ENCODE measurements around the gene TFDP1. TPM values are rescaled to one million over a fixed set of nuclear protein-coding genes. Genes with fewer than 3 reads are reported as not detected.
A peak's percentile ranks its signal among the peaks of the same experiment; 100 is the strongest.
"Not testable (repeated sequence)": the region's sequence is repeated elsewhere in the genome, so short reads cannot be mapped to it uniquely, and the experiment has no call there.

Gene TFDP1
- polyA plus RNA-seq, 3 donors = 30.3 to 54.0 (median 37.6) TPM

- H3K4me1 ChIP-seq (ENCODE audit: control insufficient read depth in 1 of 2, insufficient read depth in 2 of 2, low read length in 2 of 2) = peaks cover 11 to 12% of the 10 kb centered on the region in 2 donors
- H3K4me3 Mint-ChIP-seq; H3K9ac ChIP-seq (ENCODE audit: insufficient read depth, low read length, poor library complexity, severe bottlenecking); H3K9me3 Mint-ChIP-seq; H3K27me3 ChIP-seq (ENCODE audit: control insufficient read depth in 2 of 2, insufficient read depth in 2 of 2, low read length in 2 of 2); DNase-seq; H3K4me3 ChIP-seq (replicated peaks in 1 of 3; ENCODE audit: low read depth in 2 of 3, low read length in 3 of 3); H3K4me2 ChIP-seq (replicated peaks; ENCODE audit: extremely low read depth, low read length, poor library complexity, severe bottlenecking); H3K9me3 ChIP-seq (replicated peaks in 1 of 2; ENCODE audit: control insufficient read depth in 1 of 2, insufficient read depth in 1 of 2, low read length in 2 of 2); H3K27ac ChIP-seq (ENCODE audit: low read depth in 1 of 2, low read length in 2 of 2); intact Hi-C loops (cut with micrococcal nuclease); H4K20me1 ChIP-seq (ENCODE audit: insufficient read depth, low read length); H2AFZ ChIP-seq (ENCODE audit: insufficient read depth, low read depth, low read length, poor library complexity, severe bottlenecking): not testable (repeated sequence)
- Mint-ChIP-seq H3K27ac (peak overlapping the region in 2 of 7 donors; percentile 33 to 75), H3K4me1 (peaks cover 10% of the 10 kb centered on the region), H3K27me3 (ENCODE audit: low read depth in 3 of 3) (peaks cover 0 to 16% (median 2%) of the 10 kb centered on the region in 3 donors), H3K36me3 (peaks cover 17 to 51% of the 10 kb centered on the region in 2 donors)
- peaks cover 50% of the 10 kb centered on the region for H3K79me2 ChIP-seq (ENCODE audit: insufficient read depth, low read length)
- 97% methylated on average over 9 of the region's 13 CpGs for WGBS (ENCODE audit: insufficient coverage)
- peak; percentile 43 for TF ChIP-seq CTCF (IDR thresholded peaks at IDR 0.05)
- H3K36me3 ChIP-seq (replicated peaks in 1 of 2; ENCODE audit: control insufficient read depth in 1 of 2, insufficient read depth in 2 of 2, low read length in 2 of 2) = peaks cover 5 to 38% of the 10 kb centered on the region in 2 donors
These were observed 36.9 kb downstream of the TFDP1 start for GRCh38 chr13:113621498-113621897.

- Mint-ChIP-seq H3K36me3 (peaks cover 22 to 54% of the 10 kb centered on the region in 2 donors), H3K27ac (peak overlapping the region in 5 of 7 donors; percentile 21 to 72 (median 33)), H3K27me3 (ENCODE audit: low read depth in 3 of 3) (peaks cover 0 to 16% (median 2%) of the 10 kb centered on the region in 3 donors)
- H3K4me1 ChIP-seq (ENCODE audit: control insufficient read depth in 1 of 2, insufficient read depth in 2 of 2, low read length in 2 of 2); H3K9me3 ChIP-seq (replicated peaks in 1 of 2; ENCODE audit: control insufficient read depth in 1 of 2, insufficient read depth in 1 of 2, low read length in 2 of 2); intact Hi-C loops (cut with micrococcal nuclease); H3K9ac ChIP-seq (ENCODE audit: insufficient read depth, low read length, poor library complexity, severe bottlenecking); H3K4me2 ChIP-seq (replicated peaks; ENCODE audit: extremely low read depth, low read length, poor library complexity, severe bottlenecking); H3K4me3 ChIP-seq (replicated peaks in 1 of 3; ENCODE audit: low read depth in 2 of 3, low read length in 3 of 3); H3K4me1 Mint-ChIP-seq; DNase-seq; H3K9me3 Mint-ChIP-seq; H3K27me3 ChIP-seq (ENCODE audit: control insufficient read depth in 2 of 2, insufficient read depth in 2 of 2, low read length in 2 of 2); H3K27ac ChIP-seq (ENCODE audit: low read depth in 1 of 2, low read length in 2 of 2); H4K20me1 ChIP-seq (ENCODE audit: insufficient read depth, low read length); H3K4me3 Mint-ChIP-seq; H2AFZ ChIP-seq (ENCODE audit: insufficient read depth, low read depth, low read length, poor library complexity, severe bottlenecking): not testable (repeated sequence)
- WGBS (ENCODE audit: insufficient coverage) = over 99% methylated on average over 11 of the region's 20 CpGs
- peaks cover 47% of the 10 kb centered on the region for H3K79me2 ChIP-seq (ENCODE audit: insufficient read depth, low read length)
- peaks cover 5 to 44% of the 10 kb centered on the region in 2 donors for H3K36me3 ChIP-seq (replicated peaks in 1 of 2; ENCODE audit: control insufficient read depth in 1 of 2, insufficient read depth in 2 of 2, low read length in 2 of 2)
These were observed 37.5 kb downstream of the TFDP1 start for GRCh38 chr13:113621986-113622550.

Measured in CD14-positive monocyte (primary cell).